ENCODE data around the gene LARP4.

LARP4 gene

GRCh38 chr12:50365709-50366406 lies 34.8 kb upstream of the LARP4 start:
- TF ChIP-seq TAF1 (IDR thresholded peaks at IDR 0.05; ENCODE audit: borderline replicate concordance, insufficient read depth, low read length) (no peak), SIN3A (IDR thresholded peaks at IDR 0.05; ENCODE audit: borderline replicate concordance, insufficient read depth, low read length) (no peak), POLR2AphosphoS5 (IDR thresholded peaks at IDR 0.05; ENCODE audit: low read depth, low read length) (no peak), REST (IDR thresholded peaks at IDR 0.05; ENCODE audit: insufficient read depth in 1 of 2, low read depth in 2 of 2, low read length in 2 of 2) (no peak), FOXP2 (optimal IDR thresholded peaks at IDR 0.05; ENCODE audit: borderline replicate concordance, extremely low read depth, extremely low read length, insufficient read depth) (no peak)

GRCh38 chr12:50375802-50376201 lies 24.9 kb upstream of the LARP4 start:
- TF ChIP-seq TAF1 (IDR thresholded peaks at IDR 0.05; ENCODE audit: borderline replicate concordance, insufficient read depth, low read length) (no peak), SIN3A (IDR thresholded peaks at IDR 0.05; ENCODE audit: borderline replicate concordance, insufficient read depth, low read length) (no peak), FOXP2 (optimal IDR thresholded peaks at IDR 0.05; ENCODE audit: borderline replicate concordance, extremely low read depth, extremely low read length, insufficient read depth) (no peak), POLR2AphosphoS5 (IDR thresholded peaks at IDR 0.05; ENCODE audit: low read depth, low read length) (no peak), REST (IDR thresholded peaks at IDR 0.05; ENCODE audit: insufficient read depth in 1 of 2, low read depth in 2 of 2, low read length in 2 of 2) (no peak)

GRCh38 chr12:50380761-50381325 lies 19.8 kb upstream of the LARP4 start:
- TF ChIP-seq FOXP2 (optimal IDR thresholded peaks at IDR 0.05; ENCODE audit: borderline replicate concordance, extremely low read depth, extremely low read length, insufficient read depth) (no peak), POLR2AphosphoS5 (IDR thresholded peaks at IDR 0.05; ENCODE audit: low read depth, low read length) (no peak), REST (IDR thresholded peaks at IDR 0.05; ENCODE audit: insufficient read depth in 1 of 2, low read depth in 2 of 2, low read length in 2 of 2) (no peak), TAF1 (IDR thresholded peaks at IDR 0.05; ENCODE audit: borderline replicate concordance, insufficient read depth, low read length) (no peak), SIN3A (IDR thresholded peaks at IDR 0.05; ENCODE audit: borderline replicate concordance, insufficient read depth, low read length) (no peak)

GRCh38 chr12:50387487-50387886 lies 13.2 kb upstream of the LARP4 start:
- TF ChIP-seq TAF1 (IDR thresholded peaks at IDR 0.05; ENCODE audit: borderline replicate concordance, insufficient read depth, low read length) (no peak), REST (IDR thresholded peaks at IDR 0.05; ENCODE audit: insufficient read depth in 1 of 2, low read depth in 2 of 2, low read length in 2 of 2) (no peak), SIN3A (IDR thresholded peaks at IDR 0.05; ENCODE audit: borderline replicate concordance, insufficient read depth, low read length) (no peak), FOXP2 (optimal IDR thresholded peaks at IDR 0.05; ENCODE audit: borderline replicate concordance, extremely low read depth, extremely low read length, insufficient read depth) (no peak), POLR2AphosphoS5 (IDR thresholded peaks at IDR 0.05; ENCODE audit: low read depth, low read length) (no peak)
